ENCODE results near the gene CEP85L.

The CEP85L gene

DNA sequence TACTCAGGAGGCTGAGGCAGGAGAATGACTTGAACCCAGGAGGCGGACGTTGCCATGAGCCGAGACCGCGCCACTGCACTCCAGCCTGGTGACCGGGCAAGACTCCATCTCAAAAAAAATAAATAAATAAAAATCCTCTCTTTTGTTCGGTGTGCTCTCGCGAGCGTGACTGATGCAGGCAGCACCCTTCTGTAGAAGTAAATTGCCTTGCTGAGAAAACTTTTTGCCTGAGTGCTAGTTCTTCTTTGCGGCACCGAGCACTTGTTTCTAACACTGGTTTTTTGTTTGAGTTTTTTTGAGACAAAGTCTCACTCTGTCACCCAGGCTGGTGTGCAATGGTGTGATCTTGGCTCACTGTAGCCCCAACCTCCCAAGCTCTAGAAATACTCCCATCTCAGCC lies 72.8 kb downstream of the CEP85L start:
- DNase-seq (ENCODE audit: low spot score): no peak
- in situ Hi-C loops (cut with MboI; ENCODE audit: low pct_unique_long_range_greater_than_20kb, low sequenced_read_pairs, unreplicated experiment): no loop called here
- TF ChIP-seq, protein P1, sequence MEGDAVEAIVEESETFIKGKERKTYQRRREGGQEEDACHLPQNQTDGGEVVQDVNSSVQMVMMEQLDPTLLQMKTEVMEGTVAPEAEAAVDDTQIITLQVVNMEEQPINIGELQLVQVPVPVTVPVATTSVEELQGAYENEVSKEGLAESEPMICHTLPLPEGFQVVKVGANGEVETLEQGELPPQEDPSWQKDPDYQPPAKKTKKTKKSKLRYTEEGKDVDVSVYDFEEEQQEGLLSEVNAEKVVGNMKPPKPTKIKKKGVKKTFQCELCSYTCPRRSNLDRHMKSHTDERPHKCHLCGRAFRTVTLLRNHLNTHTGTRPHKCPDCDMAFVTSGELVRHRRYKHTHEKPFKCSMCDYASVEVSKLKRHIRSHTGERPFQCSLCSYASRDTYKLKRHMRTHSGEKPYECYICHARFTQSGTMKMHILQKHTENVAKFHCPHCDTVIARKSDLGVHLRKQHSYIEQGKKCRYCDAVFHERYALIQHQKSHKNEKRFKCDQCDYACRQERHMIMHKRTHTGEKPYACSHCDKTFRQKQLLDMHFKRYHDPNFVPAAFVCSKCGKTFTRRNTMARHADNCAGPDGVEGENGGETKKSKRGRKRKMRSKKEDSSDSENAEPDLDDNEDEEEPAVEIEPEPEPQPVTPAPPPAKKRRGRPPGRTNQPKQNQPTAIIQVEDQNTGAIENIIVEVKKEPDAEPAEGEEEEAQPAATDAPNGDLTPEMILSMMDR (IDR thresholded peaks at IDR 0.05; ENCODE audit: extremely low read depth, insufficient read depth, missing control alignments): no peak

DNA sequence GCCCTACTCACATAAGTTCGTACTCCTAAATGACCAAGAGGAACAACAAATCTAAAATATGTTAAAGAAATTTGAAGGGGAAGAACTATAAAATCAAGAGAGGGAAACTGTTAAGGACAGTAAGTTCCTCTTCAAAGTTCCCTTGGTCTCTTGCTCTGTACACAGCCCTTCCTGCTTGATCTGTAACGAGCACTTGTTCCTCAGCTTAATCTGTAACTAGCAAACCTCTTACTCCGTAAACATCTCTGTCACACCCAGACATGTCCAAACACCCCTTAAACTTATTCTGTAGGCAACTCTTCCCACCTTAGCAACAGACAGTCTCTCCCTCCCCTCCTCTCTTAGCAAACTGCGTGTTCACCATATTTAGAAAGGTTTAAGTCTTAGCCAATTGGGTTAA lies 73.4 kb downstream of the CEP85L start:
- in situ Hi-C loops (cut with MboI; ENCODE audit: low pct_unique_long_range_greater_than_20kb, low sequenced_read_pairs, unreplicated experiment): no loop called here
- TF ChIP-seq, protein P1 (IDR thresholded peaks at IDR 0.05; ENCODE audit: extremely low read depth, insufficient read depth, missing control alignments): no peak

DNA sequence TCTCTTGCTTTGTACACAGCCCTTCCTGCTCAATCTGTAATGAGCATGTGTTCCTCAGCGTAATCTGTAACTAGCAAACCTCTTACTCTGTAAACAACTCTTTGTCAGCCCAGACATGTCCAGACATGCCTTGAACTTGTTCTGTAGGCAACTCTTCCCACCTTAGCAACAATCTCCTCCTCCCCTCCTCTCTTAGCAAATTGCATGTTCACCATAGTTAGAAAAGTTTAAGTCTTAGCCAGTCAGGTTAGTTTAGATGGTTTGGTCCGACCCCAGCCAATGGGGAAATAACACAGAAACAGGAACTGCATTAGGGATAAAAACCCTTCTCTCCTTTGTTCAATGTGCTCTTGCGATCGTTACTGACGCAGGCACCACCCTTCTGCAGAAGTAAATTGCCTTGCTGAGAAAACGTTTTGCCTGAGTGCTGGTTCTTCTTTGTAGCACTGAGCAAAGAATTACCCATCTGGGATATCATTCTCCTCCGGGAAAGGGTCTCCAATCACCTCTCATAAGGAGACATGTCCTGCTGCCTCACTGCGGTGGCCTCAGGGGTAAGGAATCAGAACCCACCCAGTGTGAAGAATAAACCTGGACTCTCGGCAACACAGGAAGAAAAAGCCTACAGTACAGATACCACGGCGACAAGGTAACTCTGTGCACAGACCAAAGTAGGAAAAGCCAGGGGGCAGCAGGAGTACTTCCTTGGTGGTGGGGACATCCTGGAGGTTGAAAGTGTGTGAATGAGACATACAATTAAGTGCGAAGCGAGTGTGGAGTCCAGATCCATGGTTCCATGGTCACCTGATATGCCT lies 77.1 kb downstream of the CEP85L start:
- no peak for DNase-seq (ENCODE audit: low spot score)
- in situ Hi-C loops (cut with MboI; ENCODE audit: low pct_unique_long_range_greater_than_20kb, low sequenced_read_pairs, unreplicated experiment): loop anchor here (25.0 kb wide), 1 partner anchor 213 kb away; no protein-coding TSS in a partner anchor
- TF ChIP-seq, protein P1 (IDR thresholded peaks at IDR 0.05; ENCODE audit: extremely low read depth, insufficient read depth, missing control alignments): no peak

More for the DNA sequence above, 73.4 kb downstream of the CEP85L start:
- DNase-seq (ENCODE audit: low spot score): no peak

DNA sequence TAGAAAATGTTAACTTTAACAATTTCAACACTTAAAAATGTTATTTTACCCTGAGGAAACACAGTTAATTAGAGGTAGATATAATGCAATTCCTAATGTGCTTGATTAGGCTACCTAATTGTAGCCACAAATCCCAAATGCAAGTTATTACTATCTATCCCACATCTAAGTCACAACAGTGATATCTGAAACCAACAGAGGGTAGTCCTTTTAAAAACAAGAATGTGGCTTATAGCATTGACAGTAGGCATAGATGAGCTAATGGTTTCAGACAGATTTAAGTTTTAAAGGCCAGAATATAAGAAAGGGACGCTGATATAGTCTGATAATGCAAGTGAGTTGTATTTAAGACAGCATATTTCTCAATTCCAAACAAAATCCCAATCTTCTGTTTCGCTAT lies 80.3 kb downstream of the CEP85L start:
- TF ChIP-seq, protein P1 (IDR thresholded peaks at IDR 0.05; ENCODE audit: extremely low read depth, insufficient read depth, missing control alignments): no peak
- in situ Hi-C loops (cut with MboI; ENCODE audit: low pct_unique_long_range_greater_than_20kb, low sequenced_read_pairs, unreplicated experiment): loop anchor here (25.0 kb wide), 1 partner anchor 216 kb away; no protein-coding TSS in a partner anchor
- DNase-seq (ENCODE audit: low spot score): no peak

DNA sequence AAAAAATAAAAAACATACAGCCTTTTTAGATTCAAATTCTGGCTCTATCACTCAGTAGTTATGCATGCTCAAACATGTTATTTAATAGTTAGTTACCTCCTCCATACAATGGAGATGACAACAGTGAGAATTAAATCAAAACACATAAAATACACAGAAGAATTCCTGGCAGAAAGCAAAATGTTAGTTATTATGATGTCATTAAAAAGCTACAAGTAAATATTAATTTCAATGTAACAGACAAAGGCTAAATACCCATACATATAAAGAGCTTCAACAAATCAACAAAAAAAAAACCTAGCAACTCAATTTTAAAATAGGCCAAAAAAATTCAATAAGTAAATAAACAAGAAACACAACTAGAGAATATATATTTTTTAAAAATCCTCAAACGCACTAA lies 81.9 kb downstream of the CEP85L start:
- TF ChIP-seq, protein P1 (IDR thresholded peaks at IDR 0.05; ENCODE audit: extremely low read depth, insufficient read depth, missing control alignments): no peak
- in situ Hi-C loops (cut with MboI; ENCODE audit: low pct_unique_long_range_greater_than_20kb, low sequenced_read_pairs, unreplicated experiment): loop anchor here (25.0 kb wide), 1 partner anchor 218 kb away; no protein-coding TSS in a partner anchor

DNA sequence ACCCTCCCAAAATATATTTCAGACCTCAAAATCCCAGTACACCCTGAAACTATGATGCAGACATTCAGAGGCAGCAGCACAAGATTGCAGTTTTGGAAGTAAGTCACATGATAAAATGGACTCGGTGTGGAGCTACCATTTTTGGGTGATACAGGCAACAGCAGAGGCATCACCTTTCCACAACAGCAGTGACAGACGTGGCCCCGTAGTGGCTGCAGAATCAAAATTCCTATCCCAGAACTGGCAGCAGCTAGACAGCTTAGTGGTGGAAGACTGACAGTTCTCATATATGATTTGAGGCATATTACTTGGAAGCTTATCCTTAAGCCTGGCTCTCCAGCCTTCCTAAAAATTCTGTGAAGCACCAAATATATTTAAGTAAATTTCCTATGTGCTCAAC lies 83.4 kb downstream of the CEP85L start:
- no peak for DNase-seq (ENCODE audit: low spot score)
- in situ Hi-C loops (cut with MboI; ENCODE audit: low pct_unique_long_range_greater_than_20kb, low sequenced_read_pairs, unreplicated experiment): loop anchor here (25.0 kb wide), 1 partner anchor 219 kb away; no protein-coding TSS in a partner anchor
- TF ChIP-seq, protein P1 (IDR thresholded peaks at IDR 0.05; ENCODE audit: extremely low read depth, insufficient read depth, missing control alignments): no peak

More for the DNA sequence above, 81.9 kb downstream of the CEP85L start:
- DNase-seq (ENCODE audit: low spot score): no peak

Data from GM13977 (cell line).